GM18870 (cell line): Measurements from ENCODE around the gene NLGN1.

Source experiments
- ATAC-seq: cut with Tn5 transposase; IDR thresholded peaks from one replicate; pipeline ENCODE4 v1.9.1; 2021; ENCODE audit warnings: moderate library complexity; ENCODE audit not compliant: unreplicated experiment

The NLGN1 gene

DNA sequence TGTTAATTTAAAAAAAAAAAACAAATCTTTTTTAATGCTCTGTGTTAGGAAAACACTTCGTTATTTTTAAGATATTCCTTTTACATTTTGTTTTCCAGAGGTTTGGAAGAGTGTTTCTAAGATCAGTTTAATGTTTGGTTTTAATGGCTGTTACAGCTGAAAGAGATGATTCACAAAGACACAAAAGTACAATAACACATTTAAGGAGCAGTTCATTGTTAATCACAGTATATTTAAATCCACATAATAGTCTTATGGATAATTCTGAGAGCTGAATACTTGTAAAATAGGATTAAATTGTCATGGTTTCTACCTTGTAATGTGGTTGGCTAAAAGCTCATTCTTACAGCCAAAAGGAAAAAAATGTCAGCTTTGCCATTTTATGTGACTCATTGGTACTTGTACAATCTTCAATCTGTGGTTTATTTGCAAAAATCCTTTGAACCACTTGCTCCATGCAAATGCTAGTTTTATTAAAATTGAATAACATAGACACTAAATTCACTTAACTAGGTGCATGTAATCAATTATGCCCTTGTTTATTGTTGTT, 426.4 kb downstream of the NLGN1 start:
- ATAC-seq, result no peak

DNA sequence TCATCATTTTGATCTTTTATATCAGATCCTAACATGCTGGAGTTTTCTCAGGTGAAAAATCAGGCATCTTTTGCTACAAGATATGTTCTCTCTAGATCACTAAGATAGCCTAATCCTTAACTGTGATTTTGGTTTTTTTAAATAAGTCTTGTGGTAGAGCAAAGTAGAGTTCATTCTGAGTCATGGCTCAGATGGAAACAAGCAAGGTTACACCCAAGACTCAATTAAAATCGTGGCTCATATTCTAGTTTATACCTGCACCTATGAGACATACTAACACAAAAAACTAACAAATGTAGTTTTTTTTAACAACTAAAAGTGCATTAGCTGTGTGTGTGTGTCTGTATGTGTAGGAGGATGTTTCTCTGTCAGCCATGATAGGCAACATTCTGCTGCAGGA, 428.2 kb downstream of the NLGN1 start:
- no peak for ATAC-seq

DNA sequence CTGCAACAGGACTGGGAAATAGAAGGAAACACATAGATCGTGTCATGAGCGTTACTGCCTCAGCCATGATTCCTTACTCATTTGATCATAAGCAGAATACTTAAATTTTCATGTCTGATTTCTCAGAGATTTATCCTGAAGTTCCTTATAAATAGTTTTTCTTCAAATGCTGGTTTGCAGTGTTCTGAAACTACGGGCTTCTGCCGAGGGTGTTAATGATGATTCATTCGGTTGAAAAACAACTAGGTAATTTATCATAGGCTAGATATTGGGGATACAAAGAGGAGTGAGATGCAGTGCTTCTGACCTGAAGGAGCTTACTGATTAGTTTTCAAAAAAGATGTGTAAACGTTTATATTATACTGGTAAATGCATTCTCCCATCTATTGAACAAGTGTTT, 428.9 kb downstream of the NLGN1 start:
- ATAC-seq, result no peak

DNA sequence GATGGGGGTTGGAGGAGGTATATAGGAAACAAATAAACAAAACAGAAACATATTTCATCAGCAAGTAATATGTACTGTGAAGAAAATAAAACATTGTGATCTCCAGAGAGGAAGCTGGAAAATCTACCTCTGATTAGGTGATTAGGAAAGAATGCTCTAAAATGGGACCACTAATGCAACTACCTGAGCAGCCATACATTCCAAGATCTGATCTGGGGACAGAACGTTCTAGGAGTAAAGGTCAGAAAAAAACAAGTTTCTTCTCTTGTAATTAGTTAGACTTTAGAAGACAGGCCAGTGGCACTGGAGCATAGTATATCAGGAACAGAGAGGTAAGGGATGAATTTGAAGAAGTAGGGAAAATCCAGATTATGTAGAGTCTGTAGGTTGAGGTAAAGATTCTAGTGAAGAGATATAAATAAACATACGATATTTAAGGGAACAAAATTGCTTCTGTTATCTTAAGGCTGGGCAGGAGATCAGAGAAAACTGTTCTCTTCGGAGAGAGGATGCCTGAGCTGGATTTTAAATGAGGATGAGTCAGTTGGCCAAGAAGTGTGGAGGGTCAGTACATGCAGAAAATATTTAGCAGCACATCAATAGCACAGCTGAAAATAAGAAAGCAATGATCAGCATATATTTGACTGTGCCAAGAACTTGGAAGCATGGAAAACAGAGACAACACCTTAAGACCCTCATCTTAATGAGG, 429.5 kb downstream of the NLGN1 start:
- no peak for ATAC-seq

DNA sequence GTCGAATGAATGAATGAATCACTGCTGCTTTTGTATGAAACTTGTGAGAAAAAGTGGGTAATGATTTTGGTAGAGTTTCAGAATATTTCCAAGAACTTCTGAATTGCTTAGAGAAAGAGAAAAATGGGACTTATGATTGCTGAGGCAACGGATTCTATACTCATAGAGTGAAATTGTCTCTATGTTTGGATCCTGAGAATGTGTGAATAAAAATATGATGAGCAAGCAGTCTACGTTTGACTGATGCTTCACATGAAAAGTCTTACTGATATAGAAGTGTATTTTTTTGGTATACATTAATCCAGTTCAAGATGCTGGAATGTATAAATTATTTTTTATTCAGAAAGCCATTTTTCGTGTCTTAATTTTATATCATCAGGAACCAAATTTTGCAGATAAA, 441.1 kb downstream of the NLGN1 start:
- ATAC-seq, result no peak

DNA sequence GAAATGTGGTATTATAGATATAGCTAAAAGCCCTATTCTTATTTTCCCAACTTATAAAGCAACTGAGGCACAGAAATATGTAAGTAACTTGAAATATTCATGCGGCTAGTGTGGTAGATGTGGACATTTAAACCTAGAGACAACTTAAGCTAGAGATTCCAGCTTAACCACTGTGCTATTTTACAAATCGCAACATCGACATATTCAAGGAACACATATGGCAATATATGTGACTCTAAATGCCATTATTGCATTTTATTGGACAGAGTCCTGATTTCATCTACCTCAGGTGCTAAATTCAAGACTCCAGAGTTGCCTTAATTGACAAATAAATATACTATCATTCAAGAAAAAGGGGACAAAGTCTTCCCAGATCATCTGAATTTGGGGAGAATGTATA, 442.3 kb downstream of the NLGN1 start:
- ATAC-seq, result no peak

DNA sequence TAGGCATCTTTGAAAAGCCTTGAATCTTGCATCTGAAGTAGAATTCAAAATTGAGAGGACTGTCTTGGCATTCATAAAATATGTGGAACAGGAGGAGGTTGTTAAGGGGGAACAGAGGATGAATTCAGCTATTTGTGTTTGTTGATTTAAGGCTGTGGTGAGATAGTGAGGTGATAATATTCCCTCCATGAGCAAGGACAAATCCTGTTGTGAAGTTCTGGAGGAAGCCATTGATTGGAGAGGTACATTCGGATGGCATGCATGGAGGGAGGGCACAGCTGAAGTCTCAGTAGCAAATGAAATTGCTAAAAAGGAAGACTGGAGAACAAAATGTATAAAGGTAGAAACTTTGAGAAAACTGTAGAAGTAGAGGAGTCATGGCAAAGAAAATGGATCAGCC, 443.8 kb downstream of the NLGN1 start:
- no peak for ATAC-seq

DNA sequence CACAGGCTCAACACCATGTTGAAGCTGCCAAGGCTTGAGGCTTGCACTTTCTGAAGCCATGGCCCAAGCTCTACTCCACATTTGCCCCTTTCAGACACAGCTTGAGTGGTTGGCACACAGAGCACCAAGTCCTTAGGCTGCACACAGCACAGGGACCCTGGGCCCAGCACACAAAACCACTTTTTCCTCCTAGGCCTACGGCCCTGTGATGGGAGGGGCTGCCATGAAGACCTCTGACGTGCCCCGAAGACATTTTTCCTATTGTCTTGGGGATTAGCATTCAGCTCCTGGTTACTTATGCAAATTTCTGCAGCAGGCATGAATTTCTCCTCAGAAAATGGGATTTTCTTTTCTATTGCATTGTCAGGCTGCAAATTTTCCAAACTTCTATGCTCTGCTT, 445.5 kb downstream of the NLGN1 start:
- no peak for ATAC-seq

DNA sequence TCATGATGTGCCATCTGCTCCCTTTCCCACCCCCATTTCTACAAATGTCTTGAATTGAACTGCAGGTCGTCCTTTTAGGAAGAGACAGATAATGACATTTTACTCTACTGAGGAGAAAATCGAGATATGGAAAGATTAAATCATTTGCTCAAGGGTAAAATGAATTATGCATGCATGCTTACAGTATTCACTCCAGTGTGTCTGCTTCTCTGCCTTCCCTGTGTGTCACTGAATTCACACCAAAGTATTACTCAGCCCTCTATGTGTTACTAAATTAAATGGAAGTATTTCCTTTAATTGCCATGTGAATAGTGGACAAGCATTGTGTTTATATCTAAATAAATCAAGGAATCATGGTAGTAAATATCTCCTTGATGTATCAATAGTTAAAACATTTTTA, 449.0 kb downstream of the NLGN1 start:
- ATAC-seq, result no peak

DNA sequence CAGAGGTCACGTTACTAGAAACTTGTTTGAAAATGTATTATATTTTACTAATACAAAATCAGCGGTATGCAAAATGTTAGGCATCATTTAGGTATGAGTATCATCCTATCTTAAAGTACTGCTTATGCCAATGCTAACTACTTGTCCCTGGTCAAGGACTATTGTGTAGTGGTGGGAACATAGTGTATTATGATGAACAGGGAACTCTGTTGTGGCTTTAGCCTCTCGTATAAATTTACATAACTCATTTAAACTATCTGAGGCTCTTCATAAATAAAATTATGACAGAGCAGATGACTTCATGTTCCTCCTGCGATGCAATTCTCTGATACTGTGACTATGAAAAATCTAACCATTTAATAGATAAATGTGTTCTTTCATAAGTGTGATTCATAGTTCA, 451.9 kb downstream of the NLGN1 start:
- no peak for ATAC-seq

DNA sequence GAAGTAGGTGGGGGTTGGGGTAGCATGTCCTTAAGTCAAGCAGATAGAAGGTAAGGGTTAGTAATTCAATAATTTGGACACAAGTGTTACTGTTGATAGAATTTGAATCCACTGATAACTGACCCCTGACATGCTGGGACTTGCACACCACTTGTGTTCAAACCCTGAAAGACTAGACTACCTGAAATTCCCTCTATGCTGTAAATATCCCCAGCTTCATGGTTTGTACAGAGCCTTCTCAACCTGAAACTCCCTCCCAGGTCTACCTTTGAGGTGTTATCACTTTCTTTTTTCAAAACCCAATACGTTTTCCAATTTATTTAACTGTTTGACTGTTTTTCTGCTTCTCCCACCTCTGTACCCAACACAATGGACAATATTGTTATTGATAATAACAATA, 459.6 kb downstream of the NLGN1 start:
- ATAC-seq, result no peak

DNA sequence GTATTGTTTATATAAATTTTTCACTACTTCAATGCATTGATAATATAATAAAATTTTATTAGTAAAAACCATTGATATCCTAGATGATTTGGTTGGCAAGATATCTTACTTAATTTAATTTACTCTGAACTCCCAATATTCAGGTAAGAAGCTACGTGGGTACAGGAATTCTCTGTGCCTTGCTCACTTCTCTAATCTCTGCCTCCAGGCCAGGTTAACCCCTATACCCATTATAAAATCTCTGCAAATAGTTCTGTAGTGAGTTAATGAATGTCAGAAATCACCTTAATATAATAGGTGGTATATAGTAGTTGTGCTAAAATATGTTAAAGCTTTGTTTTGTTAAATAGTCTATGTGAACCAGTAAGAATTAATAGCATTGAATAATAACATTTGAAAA, 465.2 kb downstream of the NLGN1 start:
- ATAC-seq, result no peak

DNA sequence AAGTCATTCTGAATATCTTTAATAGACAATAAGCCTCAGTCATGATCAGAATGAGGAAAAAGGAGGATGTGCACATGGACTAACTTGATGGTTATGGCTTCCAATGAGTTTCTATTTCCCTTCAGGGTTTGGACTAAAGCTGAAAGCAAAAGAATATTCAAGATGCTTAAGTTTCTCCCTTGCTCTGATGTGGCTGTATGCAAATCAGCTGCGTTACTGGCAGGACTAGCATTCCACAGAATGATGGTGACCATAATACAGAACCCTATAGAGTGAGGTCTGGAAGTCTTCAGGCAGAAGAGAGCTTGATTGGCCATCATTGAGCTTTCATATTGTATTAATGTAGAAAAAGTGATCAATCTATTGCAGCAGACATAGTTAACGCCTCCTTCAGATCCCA, 466.0 kb downstream of the NLGN1 start:
- ATAC-seq, result no peak

DNA sequence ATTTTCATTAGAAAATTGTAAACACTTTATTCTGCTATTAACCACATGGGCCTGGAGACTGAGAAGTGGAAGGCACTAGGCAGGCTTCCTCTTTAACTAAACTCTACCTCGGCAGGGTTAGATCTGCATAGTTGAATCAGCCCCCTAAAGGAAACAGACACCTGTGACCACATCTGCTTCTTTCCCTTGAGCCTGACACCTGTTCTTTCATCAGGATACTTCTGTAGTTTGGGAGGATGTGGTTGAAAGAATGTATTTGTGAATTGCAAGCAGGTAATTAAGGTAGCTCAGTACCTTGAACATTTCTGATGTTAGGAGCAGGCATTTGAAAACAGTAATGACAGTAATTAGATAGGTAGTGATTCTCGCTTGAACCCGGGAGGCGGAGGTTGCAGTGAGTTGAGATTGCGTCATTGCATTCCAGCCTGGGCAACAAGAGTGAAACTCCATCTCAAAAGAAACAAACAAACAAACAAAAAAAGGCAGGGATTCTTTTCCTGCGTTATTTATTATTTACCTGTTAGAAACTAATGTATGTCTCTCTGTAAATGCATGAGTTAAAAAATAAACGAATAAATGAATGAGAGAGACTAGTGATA, 468.5 kb downstream of the NLGN1 start:
- ATAC-seq, result no peak

DNA sequence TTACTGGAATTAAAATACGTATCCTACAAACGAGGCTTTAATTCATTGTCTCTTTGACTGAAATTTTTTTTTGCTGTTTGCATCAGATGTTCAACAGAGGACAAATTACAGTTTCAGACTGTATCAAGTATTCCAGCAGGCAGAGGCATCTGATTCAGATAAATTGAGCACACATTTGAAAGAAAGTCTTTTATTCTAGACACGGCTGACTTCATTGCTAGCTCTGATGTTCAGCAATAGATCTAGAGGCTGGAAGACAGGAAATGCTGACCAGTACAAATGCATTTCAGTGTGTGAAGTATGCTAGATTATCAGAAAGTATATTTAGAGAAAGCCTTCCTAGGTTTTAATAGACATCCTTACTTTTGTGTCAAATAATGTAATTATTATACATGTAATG, 472.2 kb downstream of the NLGN1 start:
- ATAC-seq, result no peak

DNA sequence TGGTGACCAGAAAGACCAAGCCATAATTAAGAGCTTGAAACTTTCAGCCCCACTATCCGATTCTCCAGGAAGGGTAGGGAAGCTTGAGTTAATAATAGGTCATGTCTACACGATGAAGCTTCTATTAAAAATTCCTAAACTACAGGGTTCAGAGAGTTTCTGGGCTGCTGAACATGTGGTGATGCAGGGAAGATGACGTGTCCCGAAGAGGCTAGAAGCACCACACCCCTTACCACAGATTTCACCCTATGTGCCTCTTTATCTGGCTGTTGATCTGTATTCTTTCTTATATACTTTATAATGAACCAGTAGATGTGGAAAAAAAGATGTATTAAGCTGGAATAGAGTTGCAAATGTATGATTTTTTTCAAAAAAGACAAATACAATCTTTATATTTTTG, 473.4 kb downstream of the NLGN1 start:
- ATAC-seq, result no peak

DNA sequence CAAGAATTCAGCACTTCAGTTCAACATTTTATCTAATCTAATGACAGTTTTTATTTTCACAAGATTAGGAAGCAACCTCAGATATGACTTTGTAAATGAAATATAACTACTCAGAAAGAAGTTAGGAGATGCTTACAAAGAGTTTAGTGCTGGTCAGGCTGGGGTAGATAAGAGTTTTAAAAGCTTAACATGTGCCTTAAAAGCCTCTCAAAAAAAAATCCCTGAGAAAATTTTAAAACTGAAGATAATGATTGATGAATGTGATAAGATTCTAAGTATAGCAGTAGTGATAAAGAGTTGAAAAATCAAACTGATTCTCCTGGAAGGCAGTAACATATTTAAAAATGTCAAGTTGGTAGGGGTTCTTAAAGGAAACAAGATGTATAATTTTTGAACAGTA, 478.2 kb downstream of the NLGN1 start:
- ATAC-seq, result no peak

DNA sequence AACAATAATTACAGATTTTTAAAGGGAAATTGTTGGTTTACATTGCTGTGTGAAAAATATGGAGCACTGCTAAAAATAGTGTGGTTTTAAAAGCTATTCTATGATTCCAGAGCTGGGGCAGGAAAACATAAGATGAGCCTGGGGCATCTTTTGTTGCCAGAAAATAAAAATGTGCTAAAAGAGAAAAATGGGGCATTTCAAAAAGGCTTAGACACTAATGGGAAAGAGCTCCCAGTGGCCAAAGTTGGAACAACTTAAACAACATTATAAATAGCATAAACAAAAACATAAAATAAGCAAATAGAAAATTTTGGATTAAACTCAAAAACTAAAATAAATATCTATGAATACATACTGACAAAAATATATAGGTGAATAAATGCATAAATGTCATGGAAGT, 478.9 kb downstream of the NLGN1 start:
- ATAC-seq, result no peak

DNA sequence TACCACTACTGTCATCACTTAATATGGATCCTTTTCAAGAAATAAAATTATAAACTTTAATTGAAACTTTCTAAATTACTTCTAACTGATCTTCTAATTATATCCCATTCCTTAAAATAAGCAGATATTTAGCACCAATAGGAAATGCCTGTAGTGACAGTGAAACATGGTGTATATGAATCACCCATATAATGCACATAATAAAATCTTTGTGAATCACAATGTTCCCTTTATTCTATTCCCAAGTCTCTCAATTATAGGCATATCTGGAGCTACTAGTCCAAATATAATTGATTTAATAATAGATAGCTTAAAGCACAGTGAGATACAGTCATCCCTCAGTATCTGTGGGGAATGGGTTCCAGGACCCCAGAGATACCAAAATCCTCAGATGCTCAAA, 490.3 kb downstream of the NLGN1 start:
- ATAC-seq, result no peak

DNA sequence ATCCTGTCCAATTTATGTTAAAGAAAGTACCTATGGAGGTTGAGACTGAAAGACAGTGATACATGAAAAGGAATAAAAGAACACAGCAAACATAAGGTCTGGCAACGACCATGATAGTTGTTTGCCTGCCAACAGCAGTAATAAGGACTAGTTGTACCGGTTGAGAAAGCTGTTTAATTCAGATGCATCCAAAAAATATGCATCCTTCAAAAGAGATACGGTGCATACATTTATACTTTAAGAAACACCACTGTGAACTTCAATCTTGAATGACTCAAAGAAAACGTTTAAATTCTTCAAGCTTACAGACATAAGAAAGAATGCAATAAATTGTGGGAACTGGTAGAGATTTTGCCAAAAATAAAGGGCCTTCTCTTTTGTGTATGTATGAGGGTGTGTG, 492.1 kb downstream of the NLGN1 start:
- no peak for ATAC-seq

DNA sequence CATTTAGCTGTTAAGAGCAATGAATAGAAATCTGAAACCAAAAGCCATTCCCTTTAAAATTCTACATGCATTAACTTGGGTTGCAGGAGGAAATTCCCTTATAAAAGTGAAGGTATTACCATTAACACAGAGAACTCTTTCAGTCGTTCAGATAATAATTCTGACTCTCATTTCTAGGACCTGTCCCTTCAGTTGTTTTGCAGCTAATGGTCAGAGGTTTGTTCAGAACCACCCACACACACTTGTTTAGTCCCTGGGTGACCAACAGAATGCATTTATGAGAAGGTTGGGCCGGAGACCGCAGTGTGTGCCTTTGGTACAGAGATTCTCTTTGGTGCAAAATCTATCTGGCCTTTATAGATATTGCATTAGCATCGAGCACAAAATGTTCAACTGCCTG, 492.5 kb downstream of the NLGN1 start:
- no peak for ATAC-seq

DNA sequence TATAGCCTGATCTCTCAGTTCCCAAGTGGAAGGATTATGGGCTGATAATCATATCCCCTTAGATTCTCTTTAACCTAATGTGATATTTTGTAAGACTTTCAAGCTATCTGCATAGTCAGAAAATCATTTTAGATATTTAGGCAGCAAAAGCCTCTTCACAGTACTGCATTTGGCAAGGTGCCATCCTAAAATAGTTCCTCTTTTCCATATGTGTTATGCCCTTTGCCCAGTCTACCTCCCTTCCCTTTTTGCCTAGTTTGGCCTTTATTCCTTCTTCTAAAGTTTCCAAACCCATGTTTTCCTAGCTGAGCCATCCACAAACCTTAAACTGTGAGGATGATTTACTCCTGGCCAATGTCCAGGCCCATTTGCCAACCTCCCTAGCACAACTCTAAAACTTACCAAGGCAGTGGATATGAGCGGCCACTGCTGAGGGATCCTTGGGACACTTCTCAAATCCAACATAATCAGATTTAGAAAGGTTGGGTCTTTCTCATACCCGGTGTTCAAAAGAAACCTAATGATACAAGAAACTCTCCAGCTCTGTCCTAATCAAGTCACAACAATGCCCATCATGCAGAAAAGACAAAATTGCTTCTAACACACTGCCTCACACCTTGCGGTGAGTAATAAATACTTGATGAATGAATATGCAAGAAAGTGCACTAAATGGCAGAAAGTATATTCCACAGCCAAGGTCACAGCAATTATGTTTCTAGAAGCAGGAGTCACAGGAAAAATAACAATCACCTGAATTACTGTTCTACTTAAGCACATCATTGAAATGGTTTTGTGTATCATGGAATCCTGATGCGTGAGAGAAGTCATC, 493.9 kb downstream of the NLGN1 start:
- ATAC-seq, result no peak
